Keratinocyte (primary cell): ENCODE results near the gene ALG2. TPM values are rescaled to one million over a fixed set of nuclear protein-coding genes. Genes with fewer than 3 reads are reported as not detected.

Experiments
- DNase-seq: peaks from one replicate; pipeline ENCODE4 v3.0.0-alpha.2; 2011; ENCODE audit warnings: low read depth, missing footprints, low spot score
- FAIRE-seq: peaks from 2 replicates; lab custom pipeline; 2011; peaks lifted over from hg19 to GRCh38; lab: Jason Lieb, UNC
- H2AFZ ChIP-seq: 2 replicates; pipeline ENCODE4 v1.6.0; 2012; ENCODE audit warnings: low read length, control low read depth, inconsistent platforms; ENCODE audit not compliant: control insufficient read depth
- H3K27ac ChIP-seq: 2 replicates; pipeline ENCODE4 v1.5.1; 2011; ENCODE audit warnings: low read length; ENCODE audit not compliant: control insufficient read depth, insufficient read depth
- H3K27me3 ChIP-seq: 3 replicates; pipeline ENCODE4 v1.6.0; 2011; ENCODE audit warnings: low read length; ENCODE audit not compliant: control insufficient read depth, insufficient read depth; ENCODE audit errors: extremely low read depth
- H3K36me3 ChIP-seq, 2 experiments: 2 replicates in 1 of 2; 3 replicates in 1 of 2; pipeline ENCODE4 v1.5.1; 2011; ENCODE audit warnings: low read length in 2 of 2, mild to moderate bottlenecking in 1 of 2; ENCODE audit not compliant: control insufficient read depth in 2 of 2, insufficient read depth in 2 of 2; ENCODE audit errors: extremely low read depth in 1 of 2
- H3K4me1 ChIP-seq: 3 replicates; pipeline ENCODE4 v1.5.1; 2011; ENCODE audit warnings: low read length; ENCODE audit not compliant: control insufficient read depth, insufficient read depth; ENCODE audit errors: extremely low read depth
- H3K4me2 ChIP-seq: 3 replicates; pipeline ENCODE4 v1.6.0; 2011; ENCODE audit warnings: low read depth, low read length; ENCODE audit not compliant: control insufficient read depth, insufficient read depth; ENCODE audit errors: extremely low read depth
- H3K4me3 ChIP-seq, 3 experiments: fragments of 200-600 bp in 1 of 3; sonication (generic) in 1 of 3; 2 replicates in 2 of 3; 3 replicates in 1 of 3; pipeline ENCODE4 v1.5.1; 2011 to 2016; ENCODE audit warnings: low read length in 3 of 3, mild to moderate bottlenecking in 3 of 3, control low read depth in 2 of 3, inconsistent platforms in 1 of 3, low read depth in 1 of 3, mixed read lengths in 1 of 3, mixed run types in 1 of 3, moderate library complexity in 1 of 3; ENCODE audit not compliant: control insufficient read depth in 2 of 3, insufficient read depth in 2 of 3; ENCODE audit errors: extremely low read depth in 1 of 3
- H3K79me2 ChIP-seq: 2 replicates; pipeline ENCODE4 v1.6.0; 2012; ENCODE audit warnings: low read length; ENCODE audit not compliant: control insufficient read depth, insufficient read depth
- H3K9ac ChIP-seq: 3 replicates; pipeline ENCODE4 v1.6.0; 2011; ENCODE audit warnings: low read length; ENCODE audit not compliant: control insufficient read depth, insufficient read depth; ENCODE audit errors: extremely low read depth
- H3K9me1 ChIP-seq: 3 replicates; pipeline ENCODE4 v1.6.0; 2011; ENCODE audit warnings: low read length; ENCODE audit not compliant: control insufficient read depth, insufficient read depth; ENCODE audit errors: extremely low read depth
- H3K9me3 ChIP-seq: 2 replicates; pipeline ENCODE4 v1.5.1; 2012; ENCODE audit warnings: low read depth, low read length; ENCODE audit not compliant: control insufficient read depth
- H4K20me1 ChIP-seq: 3 replicates; pipeline ENCODE4 v1.6.0; 2011; ENCODE audit warnings: low read length; ENCODE audit not compliant: control insufficient read depth, insufficient read depth; ENCODE audit errors: extremely low read depth
- EZH2 ChIP-seq: IDR thresholded peaks from one replicate; pipeline ENCODE4 v1.6.1; 2012; ENCODE audit warnings: inconsistent platforms, mild to moderate bottlenecking, low read length, moderate library complexity
- dilution Hi-C: fragments of 300-500 bp; cut with MboI; formaldehyde crosslinking; loops from one replicate; pipeline ENCODE4 v1.7.0; 2020; ENCODE audit warnings: low sequenced_read_pairs; ENCODE audit not compliant: extremely low pct_ligation_motif_present
- polyA plus RNA-seq, 5 experiments: library from polyadenylated mRNA; depleted of rRNA in 3 of 5; stranded (reverse) in 3 of 5; stranded (forward) in 1 of 5; unstranded in 1 of 5; fragments of >200 nt; gene quantifications; 1 replicate in 1 of 5; 2 replicates in 3 of 5; 3 replicates in 1 of 5; pipeline versions ENCODE4 v1.2.1 to v1.2.3, GENCODE V29; 2011 to 2012; ENCODE audit warnings: missing spikeins in 2 of 5, low read depth in 1 of 5, low replicate concordance in 1 of 5
- TF ChIP-seq, protein P1 (sequence below), 3 experiments: IDR thresholded peaks in 1 of 3; conservative IDR thresholded peaks in 1 of 3; optimal IDR thresholded peaks in 1 of 3; 2 replicates in 2 of 3; 3 replicates in 1 of 3; pipeline versions ENCODE3 to v1.5.1; 2011; ENCODE audit warnings: low read length in 3 of 3, mild to moderate bottlenecking in 3 of 3, moderate library complexity in 2 of 3, control low read depth in 1 of 3, inconsistent platforms in 1 of 3; ENCODE audit not compliant: insufficient read depth in 2 of 3; ENCODE audit errors: extremely low read depth in 1 of 3

ALG2 gene
- polyA plus RNA-seq, 1 donor (not counting 4 experiments of a cell fraction or from before 2014, with no cell fraction given) = 57.1 TPM

DNA sequence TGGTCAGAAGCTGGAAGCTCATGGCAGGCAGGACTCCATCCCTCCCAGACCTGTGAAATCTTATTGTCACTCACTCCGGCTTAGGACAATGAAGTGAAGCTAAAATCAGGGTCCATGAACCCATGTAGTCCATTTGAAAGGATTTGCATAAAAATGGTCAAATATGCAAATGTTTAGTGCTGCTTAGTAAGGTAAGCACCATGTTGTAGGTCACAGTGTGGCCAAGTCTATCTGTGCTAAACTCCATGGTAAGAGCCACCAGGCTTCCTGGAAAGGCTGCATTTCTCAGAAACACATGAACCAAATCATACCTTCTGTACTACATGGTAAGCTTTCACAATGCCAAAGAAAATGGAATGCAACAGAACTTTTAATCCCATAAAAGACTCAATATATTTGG, 5.7 kb downstream of the ALG2 start:
- TF ChIP-seq, protein P1, sequence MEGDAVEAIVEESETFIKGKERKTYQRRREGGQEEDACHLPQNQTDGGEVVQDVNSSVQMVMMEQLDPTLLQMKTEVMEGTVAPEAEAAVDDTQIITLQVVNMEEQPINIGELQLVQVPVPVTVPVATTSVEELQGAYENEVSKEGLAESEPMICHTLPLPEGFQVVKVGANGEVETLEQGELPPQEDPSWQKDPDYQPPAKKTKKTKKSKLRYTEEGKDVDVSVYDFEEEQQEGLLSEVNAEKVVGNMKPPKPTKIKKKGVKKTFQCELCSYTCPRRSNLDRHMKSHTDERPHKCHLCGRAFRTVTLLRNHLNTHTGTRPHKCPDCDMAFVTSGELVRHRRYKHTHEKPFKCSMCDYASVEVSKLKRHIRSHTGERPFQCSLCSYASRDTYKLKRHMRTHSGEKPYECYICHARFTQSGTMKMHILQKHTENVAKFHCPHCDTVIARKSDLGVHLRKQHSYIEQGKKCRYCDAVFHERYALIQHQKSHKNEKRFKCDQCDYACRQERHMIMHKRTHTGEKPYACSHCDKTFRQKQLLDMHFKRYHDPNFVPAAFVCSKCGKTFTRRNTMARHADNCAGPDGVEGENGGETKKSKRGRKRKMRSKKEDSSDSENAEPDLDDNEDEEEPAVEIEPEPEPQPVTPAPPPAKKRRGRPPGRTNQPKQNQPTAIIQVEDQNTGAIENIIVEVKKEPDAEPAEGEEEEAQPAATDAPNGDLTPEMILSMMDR (optimal IDR thresholded peaks at IDR 0.05 in 1 of 3, IDR thresholded peaks at IDR 0.05 in 1 of 3, conservative IDR thresholded peaks at IDR 0.05 in 1 of 3; ENCODE audit: extremely low read depth in 1 of 3, insufficient read depth in 2 of 3, low read length in 3 of 3) = no peak
- TF ChIP-seq EZH2 = no peak
- peaks cover 48% of the 10 kb centered on the region for H3K79me2 ChIP-seq
- peaks cover 5% of the 10 kb centered on the region for H4K20me1 ChIP-seq

DNA sequence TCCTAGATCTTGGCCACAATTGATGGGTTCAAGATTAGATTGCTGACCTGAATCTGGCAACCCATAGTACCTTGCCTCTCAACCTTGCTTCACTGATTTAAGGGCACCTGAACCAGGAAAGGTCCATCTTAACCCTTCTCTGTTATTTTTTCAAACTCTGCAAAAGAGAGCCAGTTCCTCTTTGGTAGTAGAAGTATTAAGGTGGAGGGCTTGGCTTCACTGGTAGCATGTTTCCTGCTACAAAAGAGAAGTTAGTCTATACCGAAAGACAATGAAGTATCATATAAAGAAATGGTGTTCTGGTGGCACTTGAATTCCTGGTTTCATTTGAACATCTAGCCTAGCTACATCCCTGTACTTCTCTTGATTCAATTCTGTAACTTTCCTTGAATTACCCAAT, 8.5 kb downstream of the ALG2 start:
- Histone ChIP-seq H3K27ac (no peak overlapping the region), H3K4me2 (no peak overlapping the region), H3K4me1 (no peaks in the 10 kb centered on the region), H3K9me3 (no peaks in the 10 kb centered on the region), H3K79me2 (peaks cover 19% of the 10 kb centered on the region), H4K20me1 (peaks cover 5% of the 10 kb centered on the region), H3K36me3 (peaks cover 2 to 9% of the 10 kb centered on the region in 2 experiments), H2AFZ (no peak overlapping the region), H3K4me3 (no peak overlapping the region), H3K9me1 (peaks cover 2% of the 10 kb centered on the region), H3K27me3 (no peaks in the 10 kb centered on the region), H3K9ac (no peak overlapping the region)
- TF ChIP-seq, protein P1 (optimal IDR thresholded peaks at IDR 0.05 in 1 of 3, IDR thresholded peaks at IDR 0.05 in 1 of 3, conservative IDR thresholded peaks at IDR 0.05 in 1 of 3; ENCODE audit: extremely low read depth in 1 of 3, insufficient read depth in 2 of 3, low read length in 3 of 3) = no peak
- no peak for TF ChIP-seq EZH2
- dilution Hi-C loops = no loop called here
- FAIRE-seq = no peak
- no peak for DNase-seq

More for the DNA sequence above, 5.7 kb downstream of the ALG2 start:
- Histone ChIP-seq H3K4me1 (peaks cover 11% of the 10 kb centered on the region), H2AFZ (no peak overlapping the region), H3K27me3 (no peaks in the 10 kb centered on the region), H3K36me3 (peaks cover 2 to 22% of the 10 kb centered on the region in 2 experiments), H3K9ac (no peak overlapping the region), H3K9me3 (no peaks in the 10 kb centered on the region), H3K4me3 (no peak overlapping the region), H3K27ac (no peak overlapping the region), H3K9me1 (peaks cover 2% of the 10 kb centered on the region), H3K4me2 (no peak overlapping the region)
- no peak for FAIRE-seq
- DNase-seq = no peak
- dilution Hi-C loops = no loop called here
